ENCODE results near the gene TMEM123. TPM values are rescaled to one million over a fixed set of nuclear protein-coding genes. Genes with fewer than 3 reads are reported as not detected.

Gene TMEM123
- polyA plus RNA-seq, 3 donors = 68.7 to 368 (median 263) TPM

DNA sequence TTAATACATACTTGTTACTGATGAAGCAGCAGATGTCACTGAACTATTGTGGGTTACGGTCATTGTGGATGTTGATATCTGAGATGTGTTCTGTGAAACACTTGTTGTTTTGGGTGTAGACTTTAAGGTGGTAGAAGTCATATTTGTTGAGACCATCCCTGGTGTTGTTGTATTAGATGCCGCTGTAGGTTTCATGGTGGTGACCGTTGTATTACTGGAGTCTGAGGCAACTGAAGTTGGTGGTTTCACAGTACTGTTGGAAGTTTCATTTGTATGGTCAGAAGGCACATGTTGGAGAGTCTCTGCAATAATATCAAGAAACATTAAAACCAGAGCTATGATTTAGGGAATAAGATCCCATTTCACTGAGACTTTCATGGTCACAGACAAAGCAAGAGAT lies 50.7 kb downstream of the TMEM123 start:
- H3K9me3 ChIP-seq (replicated peaks in 1 of 2; ENCODE audit: control insufficient read depth in 1 of 2, insufficient read depth in 1 of 2, low read length in 2 of 2) = no peaks in the 10 kb centered on the region
- no peak overlapping the region for H3K4me2 ChIP-seq (replicated peaks; ENCODE audit: extremely low read depth, low read length, poor library complexity, severe bottlenecking)
- no peaks in the 10 kb centered on the region for H3K27me3 ChIP-seq (ENCODE audit: control insufficient read depth in 2 of 2, insufficient read depth in 2 of 2, low read length in 2 of 2)
- H3K4me3 ChIP-seq (replicated peaks in 1 of 3; ENCODE audit: low read depth in 2 of 3, low read length in 3 of 3) = no peak overlapping the region
- H3K27me3 Mint-ChIP-seq (ENCODE audit: low read depth in 3 of 3) = peaks cover 0 to 1% (median 0%) of the 10 kb centered on the region in 3 donors
- peaks cover 0 to 1% (median 0%) of the 10 kb centered on the region in 7 donors for H3K9me3 Mint-ChIP-seq
- H3K4me1 Mint-ChIP-seq = peaks cover 27% of the 10 kb centered on the region
- WGBS (ENCODE audit: insufficient coverage) = 96% methylated on average over 3 of the region's 3 CpGs
- peaks cover 28% of the 10 kb centered on the region for H3K79me2 ChIP-seq (ENCODE audit: insufficient read depth, low read length)
- no peak for DNase-seq
- peaks cover 0 to 4% of the 10 kb centered on the region in 2 donors for H3K4me1 ChIP-seq (ENCODE audit: control insufficient read depth in 1 of 2, insufficient read depth in 2 of 2, low read length in 2 of 2)
- peak overlapping the region in 1 of 7 donors; percentile 34 for H3K27ac Mint-ChIP-seq
- TF ChIP-seq, protein P1, sequence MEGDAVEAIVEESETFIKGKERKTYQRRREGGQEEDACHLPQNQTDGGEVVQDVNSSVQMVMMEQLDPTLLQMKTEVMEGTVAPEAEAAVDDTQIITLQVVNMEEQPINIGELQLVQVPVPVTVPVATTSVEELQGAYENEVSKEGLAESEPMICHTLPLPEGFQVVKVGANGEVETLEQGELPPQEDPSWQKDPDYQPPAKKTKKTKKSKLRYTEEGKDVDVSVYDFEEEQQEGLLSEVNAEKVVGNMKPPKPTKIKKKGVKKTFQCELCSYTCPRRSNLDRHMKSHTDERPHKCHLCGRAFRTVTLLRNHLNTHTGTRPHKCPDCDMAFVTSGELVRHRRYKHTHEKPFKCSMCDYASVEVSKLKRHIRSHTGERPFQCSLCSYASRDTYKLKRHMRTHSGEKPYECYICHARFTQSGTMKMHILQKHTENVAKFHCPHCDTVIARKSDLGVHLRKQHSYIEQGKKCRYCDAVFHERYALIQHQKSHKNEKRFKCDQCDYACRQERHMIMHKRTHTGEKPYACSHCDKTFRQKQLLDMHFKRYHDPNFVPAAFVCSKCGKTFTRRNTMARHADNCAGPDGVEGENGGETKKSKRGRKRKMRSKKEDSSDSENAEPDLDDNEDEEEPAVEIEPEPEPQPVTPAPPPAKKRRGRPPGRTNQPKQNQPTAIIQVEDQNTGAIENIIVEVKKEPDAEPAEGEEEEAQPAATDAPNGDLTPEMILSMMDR (IDR thresholded peaks at IDR 0.05) = no peak
- intact Hi-C loops (cut with micrococcal nuclease) = no loop called here
- peak overlapping the region in 1 of 2 donors; percentile 35 for H3K27ac ChIP-seq (ENCODE audit: low read depth in 1 of 2, low read length in 2 of 2)
- peaks cover 79% of the 10 kb centered on the region for H4K20me1 ChIP-seq (ENCODE audit: insufficient read depth, low read length)
- H3K36me3 Mint-ChIP-seq = peaks cover 43 to 75% of the 10 kb centered on the region in 2 donors
- H3K36me3 ChIP-seq (replicated peaks in 1 of 2; ENCODE audit: control insufficient read depth in 1 of 2, insufficient read depth in 2 of 2, low read length in 2 of 2) = peaks cover 55 to 80% of the 10 kb centered on the region in 2 donors
- no peak overlapping the region for H2AFZ ChIP-seq (ENCODE audit: insufficient read depth, low read depth, low read length, poor library complexity, severe bottlenecking)
- no peak overlapping the region for H3K4me3 Mint-ChIP-seq
- no peak overlapping the region for H3K9ac ChIP-seq (ENCODE audit: insufficient read depth, low read length, poor library complexity, severe bottlenecking)

DNA sequence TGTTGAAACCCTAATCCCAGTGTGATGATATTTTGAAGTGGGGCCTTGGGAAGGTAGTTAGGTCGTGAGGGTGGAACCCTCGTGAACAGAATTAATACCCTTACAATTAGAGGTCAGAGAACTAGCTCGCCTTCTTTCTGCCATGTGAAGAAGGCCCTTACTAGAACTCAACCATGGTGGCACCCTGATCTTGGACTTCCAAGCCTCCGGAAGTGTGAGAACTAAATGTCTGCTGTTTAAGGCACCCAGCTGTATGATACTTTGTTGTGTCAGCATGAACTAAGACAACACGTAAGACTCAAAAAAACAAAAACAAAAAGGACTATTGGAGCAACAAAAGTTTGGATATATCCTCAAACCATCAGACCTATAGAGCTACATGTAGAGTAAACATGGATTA lies 52.0 kb downstream of the TMEM123 start:
- no peak overlapping the region for H3K27ac ChIP-seq (ENCODE audit: low read depth in 1 of 2, low read length in 2 of 2)
- no peak for DNase-seq
- Mint-ChIP-seq H3K27ac (no peak overlapping the region), H3K4me1 (peaks cover 24% of the 10 kb centered on the region), H3K27me3 (ENCODE audit: low read depth in 3 of 3) (peaks cover 0 to 1% (median 0%) of the 10 kb centered on the region in 3 donors), H3K4me3 (no peak overlapping the region), H3K9me3 (no peaks in the 10 kb centered on the region), H3K36me3 (peaks cover 40 to 73% of the 10 kb centered on the region in 2 donors)
- peaks cover 77% of the 10 kb centered on the region for H4K20me1 ChIP-seq (ENCODE audit: insufficient read depth, low read length)
- H3K4me2 ChIP-seq (replicated peaks; ENCODE audit: extremely low read depth, low read length, poor library complexity, severe bottlenecking) = no peak overlapping the region
- TF ChIP-seq, protein P1 (IDR thresholded peaks at IDR 0.05) = no peak
- 100% methylated on average over 1 of the region's 5 CpGs for WGBS (ENCODE audit: insufficient coverage)
- no peak overlapping the region for H3K4me3 ChIP-seq (replicated peaks in 1 of 3; ENCODE audit: low read depth in 2 of 3, low read length in 3 of 3)
- H3K9ac ChIP-seq (ENCODE audit: insufficient read depth, low read length, poor library complexity, severe bottlenecking) = no peak overlapping the region
- H3K9me3 ChIP-seq (replicated peaks in 1 of 2; ENCODE audit: control insufficient read depth in 1 of 2, insufficient read depth in 1 of 2, low read length in 2 of 2) = no peaks in the 10 kb centered on the region
- intact Hi-C loops (cut with micrococcal nuclease) = no loop called here
- H3K79me2 ChIP-seq (ENCODE audit: insufficient read depth, low read length) = peaks cover 15% of the 10 kb centered on the region
- peaks cover 63 to 83% of the 10 kb centered on the region in 2 donors for H3K36me3 ChIP-seq (replicated peaks in 1 of 2; ENCODE audit: control insufficient read depth in 1 of 2, insufficient read depth in 2 of 2, low read length in 2 of 2)
- no peak overlapping the region for H2AFZ ChIP-seq (ENCODE audit: insufficient read depth, low read depth, low read length, poor library complexity, severe bottlenecking)
- H3K27me3 ChIP-seq (ENCODE audit: control insufficient read depth in 2 of 2, insufficient read depth in 2 of 2, low read length in 2 of 2) = no peaks in the 10 kb centered on the region
- peaks cover 0 to 4% of the 10 kb centered on the region in 2 donors for H3K4me1 ChIP-seq (ENCODE audit: control insufficient read depth in 1 of 2, insufficient read depth in 2 of 2, low read length in 2 of 2)

Measured in CD14-positive monocyte (primary cell).